ENCODE results near the gene VARS2. TPM values are rescaled to one million over a fixed set of nuclear protein-coding genes. Genes with fewer than 3 reads are reported as not detected.
A peak's percentile ranks its signal among the peaks of the same experiment; 100 is the strongest.
"Not testable (repeated sequence)": the region's sequence is repeated elsewhere in the genome, so short reads cannot be mapped to it uniquely, and the experiment has no call there.

Gene VARS2
- 43.8 and 79.4 TPM in 2 replicates for total RNA-seq (ENCODE audit: low replicate concordance)
- long read RNA-seq = 0 reads

DNA sequence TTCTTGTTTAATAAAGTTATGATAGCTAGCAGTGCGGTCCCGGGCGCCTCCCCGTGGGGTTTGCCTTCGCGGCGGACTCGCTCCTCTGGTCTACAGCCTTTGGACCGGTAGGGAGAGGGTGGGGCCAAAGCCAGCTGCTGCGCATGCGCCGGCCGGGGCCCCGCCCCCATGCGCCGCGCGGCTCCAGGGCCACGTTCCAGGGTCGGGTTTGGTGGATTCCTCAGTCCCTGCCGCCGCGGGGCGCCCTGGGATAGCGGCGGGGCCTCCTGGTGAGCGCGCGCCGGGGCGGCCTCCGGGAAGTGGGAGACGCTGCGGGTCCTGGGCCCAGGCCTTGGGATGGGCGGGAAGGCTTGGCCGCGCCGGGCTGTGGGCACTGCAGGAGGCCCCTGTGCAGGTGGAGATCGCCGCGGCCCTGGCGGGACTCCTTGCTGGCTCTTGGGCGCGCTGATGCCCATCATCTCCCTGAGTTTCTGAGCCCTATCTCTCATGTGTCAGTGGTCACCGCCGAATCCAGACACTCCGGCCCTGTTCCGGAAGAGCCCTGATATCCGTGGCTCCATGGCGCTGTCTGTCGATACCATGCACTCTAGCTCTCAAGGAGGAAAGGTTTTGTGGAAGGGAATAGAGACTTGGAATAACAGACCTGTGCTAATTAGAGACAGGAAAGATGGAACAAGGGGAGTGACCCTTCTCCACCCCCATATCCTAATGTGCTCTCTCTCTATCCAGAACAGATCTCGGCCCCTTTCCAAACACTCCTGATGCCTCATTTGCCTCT, at the start of gene VARS2:
TSS of gene VARS2 (plus strand) at position 163 of the 778 bp plus-strand sequence. CDS start at position 762, 599 bp downstream.
- TF ChIP-seq, protein P1, sequence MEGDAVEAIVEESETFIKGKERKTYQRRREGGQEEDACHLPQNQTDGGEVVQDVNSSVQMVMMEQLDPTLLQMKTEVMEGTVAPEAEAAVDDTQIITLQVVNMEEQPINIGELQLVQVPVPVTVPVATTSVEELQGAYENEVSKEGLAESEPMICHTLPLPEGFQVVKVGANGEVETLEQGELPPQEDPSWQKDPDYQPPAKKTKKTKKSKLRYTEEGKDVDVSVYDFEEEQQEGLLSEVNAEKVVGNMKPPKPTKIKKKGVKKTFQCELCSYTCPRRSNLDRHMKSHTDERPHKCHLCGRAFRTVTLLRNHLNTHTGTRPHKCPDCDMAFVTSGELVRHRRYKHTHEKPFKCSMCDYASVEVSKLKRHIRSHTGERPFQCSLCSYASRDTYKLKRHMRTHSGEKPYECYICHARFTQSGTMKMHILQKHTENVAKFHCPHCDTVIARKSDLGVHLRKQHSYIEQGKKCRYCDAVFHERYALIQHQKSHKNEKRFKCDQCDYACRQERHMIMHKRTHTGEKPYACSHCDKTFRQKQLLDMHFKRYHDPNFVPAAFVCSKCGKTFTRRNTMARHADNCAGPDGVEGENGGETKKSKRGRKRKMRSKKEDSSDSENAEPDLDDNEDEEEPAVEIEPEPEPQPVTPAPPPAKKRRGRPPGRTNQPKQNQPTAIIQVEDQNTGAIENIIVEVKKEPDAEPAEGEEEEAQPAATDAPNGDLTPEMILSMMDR (conservative IDR thresholded peaks at IDR 0.05) = peak; percentile 26
- Mint-ChIP-seq H3K27ac (peak within 1 kb of the TSS; percentile 95), H3K9me3 (no peaks in the 10 kb centered on the region), H3K4me1 (ENCODE audit: unreplicated experiment) (peaks cover 30% of the 10 kb centered on the region), H3K27me3 (no peaks in the 10 kb centered on the region), H3K36me3 (peaks cover 28% of the 10 kb centered on the region), H3K4me3 (peak within 1 kb of the TSS; percentile 96)
- DNase-seq (ENCODE audit: extremely low spot score, unreplicated experiment) = peak; percentile 95

DNA sequence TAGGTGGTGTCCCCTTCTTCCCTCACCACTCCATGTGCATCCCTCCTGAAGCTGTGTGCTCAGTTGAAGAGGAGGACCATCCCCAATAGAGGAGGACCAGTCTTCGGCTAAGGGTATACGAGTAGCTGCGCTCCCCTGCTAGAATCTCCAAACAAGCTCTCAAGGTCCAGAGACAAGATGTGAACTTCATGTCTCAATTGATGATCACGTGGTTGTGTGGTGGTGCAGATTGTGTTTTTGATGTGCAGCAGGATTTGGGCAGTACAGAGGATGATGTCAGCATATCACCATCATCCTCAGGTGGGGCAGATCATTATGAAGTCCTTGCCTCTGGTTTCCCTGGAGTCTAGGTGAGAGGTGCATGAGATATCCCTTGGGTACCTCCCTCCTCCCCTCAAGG, 49.7 kb upstream of the VARS2 start:
- Mint-ChIP-seq H3K36me3 (no peaks in the 10 kb centered on the region), H3K27me3 (no peaks in the 10 kb centered on the region), H3K27ac (no peak overlapping the region), H3K9me3 (peaks cover 14% of the 10 kb centered on the region), H3K4me1 (ENCODE audit: unreplicated experiment) (no peaks in the 10 kb centered on the region), H3K4me3 (no peak overlapping the region)
- no peak for DNase-seq (ENCODE audit: extremely low spot score, unreplicated experiment)
- TF ChIP-seq, protein P1 (conservative IDR thresholded peaks at IDR 0.05) = no peak

DNA sequence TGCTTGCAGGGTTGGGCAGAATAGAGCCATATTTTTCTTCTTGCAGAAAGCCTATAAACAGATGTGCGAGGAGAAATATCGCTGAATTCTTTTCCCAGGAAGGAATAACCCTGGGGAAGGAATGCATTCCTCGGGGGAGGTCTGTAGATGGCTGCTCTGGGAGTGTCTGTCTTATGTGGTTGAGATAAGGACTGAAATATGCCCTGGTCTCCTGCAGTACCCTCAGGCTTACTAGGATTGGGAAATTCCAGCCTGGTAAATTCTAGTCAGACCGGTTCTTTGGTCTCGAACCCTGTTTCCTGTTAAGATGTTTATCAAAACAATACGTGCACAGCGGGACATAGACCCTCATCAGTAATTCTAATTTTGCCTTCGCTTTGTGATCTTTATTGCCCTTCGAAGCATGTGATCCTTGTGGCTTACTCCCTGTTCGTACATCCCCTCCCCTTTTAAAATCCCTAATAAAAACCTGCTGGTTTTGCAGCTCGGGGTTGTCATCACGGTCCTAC, 44.7 kb upstream of the VARS2 start:
- H3K36me3 Mint-ChIP-seq; H3K27ac Mint-ChIP-seq; H3K27me3 Mint-ChIP-seq; DNase-seq (ENCODE audit: extremely low spot score, unreplicated experiment); H3K4me1 Mint-ChIP-seq (ENCODE audit: unreplicated experiment); H3K4me3 Mint-ChIP-seq: not testable (repeated sequence)
- H3K9me3 Mint-ChIP-seq = peaks cover 30% of the 10 kb centered on the region

DNA sequence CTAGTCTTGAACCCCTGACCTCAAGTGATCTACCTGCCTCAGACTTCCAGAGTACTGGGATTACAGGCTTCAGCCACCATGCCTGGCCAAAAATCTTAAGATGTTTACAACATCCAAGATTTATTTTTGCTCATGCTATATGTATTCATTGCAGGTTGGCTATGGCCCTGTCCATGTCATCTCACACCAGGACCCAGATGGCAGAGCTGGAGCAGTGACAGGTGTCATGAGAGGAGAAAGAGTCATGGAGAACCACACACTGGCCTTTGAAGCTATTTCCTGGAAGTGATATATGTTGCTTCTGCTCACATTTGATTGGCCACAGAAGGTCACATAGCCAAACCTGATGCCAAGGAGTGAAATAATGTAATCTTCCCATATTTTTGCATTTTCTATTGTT, 43.5 kb upstream of the VARS2 start:
- no peak overlapping the region for H3K4me3 Mint-ChIP-seq
- peaks cover 5% of the 10 kb centered on the region for H3K36me3 Mint-ChIP-seq
- H3K9me3 Mint-ChIP-seq = peaks cover 30% of the 10 kb centered on the region
- no peaks in the 10 kb centered on the region for H3K27me3 Mint-ChIP-seq
- no peak overlapping the region for H3K27ac Mint-ChIP-seq
- DNase-seq (ENCODE audit: extremely low spot score, unreplicated experiment) = no peak
- TF ChIP-seq, protein P1 (conservative IDR thresholded peaks at IDR 0.05) = no peak
- no peaks in the 10 kb centered on the region for H3K4me1 Mint-ChIP-seq (ENCODE audit: unreplicated experiment)

DNA sequence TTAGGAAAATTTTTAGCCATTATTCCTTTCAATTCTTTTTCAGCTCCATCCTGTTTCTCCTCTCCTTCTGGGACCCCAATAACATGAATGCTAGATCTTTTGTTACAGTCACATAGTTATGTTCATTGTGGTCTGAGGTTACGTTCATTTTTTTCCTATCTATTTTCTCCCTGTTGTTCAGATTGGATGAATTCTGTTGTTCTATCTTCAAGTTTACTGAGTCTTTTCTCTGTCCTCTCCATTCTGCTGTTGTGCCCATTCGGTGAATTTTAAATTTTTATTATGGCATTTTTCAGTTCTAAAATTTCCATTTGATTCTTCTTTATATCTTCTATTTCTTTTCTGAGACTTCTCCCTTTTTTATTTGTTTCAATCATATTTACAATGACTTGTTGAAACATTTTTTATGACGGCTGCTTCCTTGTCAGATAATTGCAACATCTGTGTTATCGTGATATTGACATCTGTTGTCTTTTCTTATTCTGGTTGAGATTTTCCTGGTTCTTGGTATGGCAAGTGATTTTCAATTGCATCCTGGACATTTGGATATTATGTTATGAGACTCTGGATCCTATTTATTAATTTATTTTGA, 42.4 kb upstream of the VARS2 start:
- H3K9me3 Mint-ChIP-seq = peaks cover 30% of the 10 kb centered on the region
- no peaks in the 10 kb centered on the region for H3K27me3 Mint-ChIP-seq
- no peak overlapping the region for H3K27ac Mint-ChIP-seq
- DNase-seq (ENCODE audit: extremely low spot score, unreplicated experiment) = no peak
- TF ChIP-seq, protein P1 (conservative IDR thresholded peaks at IDR 0.05) = no peak
- H3K4me3 Mint-ChIP-seq = no peak overlapping the region
- H3K36me3 Mint-ChIP-seq = peaks cover 5% of the 10 kb centered on the region
- no peaks in the 10 kb centered on the region for H3K4me1 Mint-ChIP-seq (ENCODE audit: unreplicated experiment)

DNA sequence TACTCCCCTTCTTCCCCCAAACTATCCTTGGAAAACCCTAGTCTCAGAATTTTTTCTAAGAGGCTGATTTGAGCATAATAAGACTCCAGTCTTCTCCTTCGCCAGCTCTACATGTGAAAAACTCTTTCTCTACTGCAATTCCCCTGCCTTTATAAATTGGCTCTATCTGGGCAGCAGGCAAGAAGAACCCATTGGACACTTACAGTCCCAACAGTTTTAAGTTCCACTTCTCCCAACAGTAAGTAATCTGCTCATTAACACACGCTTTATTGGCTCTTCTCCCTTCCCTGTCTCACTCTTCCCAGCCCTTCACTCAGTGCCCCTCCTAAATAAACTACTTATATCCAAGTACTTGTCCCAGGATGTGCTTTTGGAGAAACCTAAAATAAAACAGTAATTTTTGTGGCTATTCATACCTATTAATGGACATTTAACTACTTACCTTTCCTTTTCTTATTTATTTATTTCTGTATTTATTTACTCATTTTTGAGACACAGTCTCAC, 40.8 kb upstream of the VARS2 start:
- TF ChIP-seq, protein P1 (conservative IDR thresholded peaks at IDR 0.05) = no peak
- DNase-seq (ENCODE audit: extremely low spot score, unreplicated experiment) = no peak
- Mint-ChIP-seq H3K27me3 (no peaks in the 10 kb centered on the region), H3K4me1 (ENCODE audit: unreplicated experiment) (peaks cover 10% of the 10 kb centered on the region), H3K27ac (no peak overlapping the region), H3K36me3 (peaks cover 5% of the 10 kb centered on the region), H3K4me3 (no peak overlapping the region), H3K9me3 (peaks cover 30% of the 10 kb centered on the region)

DNA sequence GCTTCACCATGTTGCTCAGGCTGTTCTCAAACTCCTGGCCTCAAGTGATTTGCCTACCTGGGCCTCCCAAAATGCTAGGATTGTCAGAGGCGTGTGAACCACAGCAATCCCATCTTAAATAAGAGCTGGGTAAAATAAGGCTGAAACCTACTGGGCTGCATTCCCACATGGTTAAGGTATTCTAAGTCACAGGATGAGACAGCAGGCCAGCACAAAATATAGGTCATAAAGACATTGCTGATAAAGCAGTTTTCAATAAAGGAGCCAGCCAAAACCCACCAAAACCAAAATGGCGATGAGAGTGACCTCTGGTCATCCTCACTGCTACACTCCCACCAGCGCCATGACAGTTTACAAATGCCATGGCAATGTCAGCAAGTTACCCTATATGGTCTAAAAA, 40.2 kb upstream of the VARS2 start:
- H3K4me1 Mint-ChIP-seq (ENCODE audit: unreplicated experiment) = peaks cover 16% of the 10 kb centered on the region
- not testable (repeated sequence) for H3K4me3 Mint-ChIP-seq; DNase-seq (ENCODE audit: extremely low spot score, unreplicated experiment); H3K27me3 Mint-ChIP-seq; H3K36me3 Mint-ChIP-seq; H3K27ac Mint-ChIP-seq
- peaks cover 26% of the 10 kb centered on the region for H3K9me3 Mint-ChIP-seq
